Activated naive CD8-positive, alpha-beta T cell treated with anti-CD3 and anti-CD28 coated beads, Interleukin-2, amount 50 U/mL, for 16 hours (primary cell): Measurements from ENCODE around the gene RAPGEF6.
A peak's percentile ranks its signal among the peaks of the same experiment; 100 is the strongest.
"Not testable (repeated sequence)": the region's sequence is repeated elsewhere in the genome, so short reads cannot be mapped to it uniquely, and the experiment has no call there.

Experiments used
- DNase-seq: peaks from one replicate; pipeline ENCODE4 v3.0.0-alpha.2; 2020; ENCODE audit warnings: low read depth, low spot score

The RAPGEF6 gene

DNA sequence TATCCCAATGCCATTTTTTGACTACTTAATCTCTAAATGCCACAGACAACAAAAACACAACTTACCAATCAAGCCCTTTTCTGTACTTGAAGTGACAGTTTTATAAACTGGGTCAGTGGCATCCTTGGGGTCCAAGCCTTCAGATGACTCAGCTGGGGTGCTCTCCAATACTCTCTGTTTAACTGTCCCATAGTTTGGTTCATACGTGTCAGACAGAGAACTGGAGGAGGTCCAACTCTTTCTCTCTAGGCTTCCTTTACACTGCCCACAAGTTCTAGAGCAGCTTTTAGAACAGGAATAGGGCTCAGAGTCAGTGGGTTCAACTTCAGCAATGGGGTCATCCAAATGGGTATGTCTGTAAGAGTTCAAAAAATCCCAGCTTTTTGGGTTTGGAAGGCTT lies 204.2 kb downstream of the RAPGEF6 start:
- DNase-seq = no peak

DNA sequence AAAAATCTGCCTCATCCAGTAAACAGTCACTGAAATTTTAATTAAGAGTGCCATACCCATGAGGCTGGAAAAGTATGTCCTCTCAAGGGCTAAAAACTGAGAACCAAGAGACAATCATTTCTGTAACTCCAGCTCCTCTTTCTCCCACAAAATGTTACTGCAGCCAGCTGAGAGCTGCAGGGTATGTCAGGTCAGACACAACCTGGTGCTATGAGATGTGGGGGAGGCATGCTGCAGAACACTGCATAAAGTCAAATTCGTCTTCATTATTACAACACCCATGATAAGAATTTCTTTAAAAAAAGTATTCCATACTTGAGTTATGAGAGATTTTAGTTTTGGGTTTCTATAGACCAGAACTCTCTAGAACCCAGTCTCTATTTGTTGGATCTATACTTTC lies 209.0 kb downstream of the RAPGEF6 start:
- DNase-seq = no peak

DNA sequence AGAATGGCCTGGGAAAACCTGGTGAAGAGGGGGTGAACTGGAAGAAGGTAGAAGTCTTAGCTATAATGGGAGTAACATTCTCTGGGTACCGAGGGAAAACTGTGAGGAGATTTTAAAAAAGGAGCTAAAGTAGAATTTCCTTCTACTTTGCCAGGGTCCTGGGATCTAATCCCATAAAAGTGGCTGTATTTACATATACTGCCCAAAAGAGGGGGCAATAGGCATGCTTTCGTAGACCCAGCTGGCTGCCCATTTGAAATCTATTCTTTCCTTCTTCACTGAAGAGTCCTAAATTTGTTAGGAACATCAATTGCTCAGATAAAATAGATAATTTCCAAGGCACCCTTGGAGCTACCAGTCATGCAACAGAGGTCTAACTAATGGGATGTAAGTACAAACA lies 212.0 kb downstream of the RAPGEF6 start:
- no peak for DNase-seq

DNA sequence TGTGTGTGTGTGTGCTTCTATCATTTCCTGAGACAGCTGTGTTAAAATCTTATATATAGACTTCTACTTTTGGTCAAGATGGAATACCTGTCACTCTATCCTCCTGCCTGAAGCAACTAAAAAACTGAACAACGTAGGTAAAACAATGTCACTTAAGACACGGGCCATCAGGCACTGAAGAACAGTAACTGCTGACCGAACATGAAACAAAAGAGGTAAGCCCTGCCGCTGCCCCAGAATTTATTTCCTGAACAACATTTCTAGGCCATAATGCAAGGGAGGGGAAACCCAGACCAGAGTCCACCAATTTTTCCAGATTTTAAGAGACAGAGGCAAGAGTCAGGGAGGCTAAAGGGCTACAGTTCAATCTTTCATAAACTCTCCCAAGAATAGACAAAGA lies 215.2 kb downstream of the RAPGEF6 start:
- DNase-seq = no peak

DNA sequence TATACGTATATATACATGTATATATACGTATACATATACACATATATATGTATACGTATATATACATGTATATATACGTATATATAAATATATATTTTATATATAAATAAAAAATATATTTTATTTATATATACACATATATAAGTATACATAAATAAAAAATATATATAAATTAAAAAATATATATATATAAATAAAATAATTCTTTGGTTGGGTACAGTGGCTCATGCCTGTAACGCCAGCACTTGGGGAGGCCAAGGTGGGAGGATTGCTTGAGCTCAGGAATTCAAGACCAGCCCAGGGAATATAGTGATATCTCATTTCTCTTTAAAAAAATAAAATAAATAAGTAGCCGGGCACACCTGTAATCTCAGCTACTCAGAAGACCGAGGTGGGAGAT lies 216.2 kb downstream of the RAPGEF6 start:
- no peak for DNase-seq

DNA sequence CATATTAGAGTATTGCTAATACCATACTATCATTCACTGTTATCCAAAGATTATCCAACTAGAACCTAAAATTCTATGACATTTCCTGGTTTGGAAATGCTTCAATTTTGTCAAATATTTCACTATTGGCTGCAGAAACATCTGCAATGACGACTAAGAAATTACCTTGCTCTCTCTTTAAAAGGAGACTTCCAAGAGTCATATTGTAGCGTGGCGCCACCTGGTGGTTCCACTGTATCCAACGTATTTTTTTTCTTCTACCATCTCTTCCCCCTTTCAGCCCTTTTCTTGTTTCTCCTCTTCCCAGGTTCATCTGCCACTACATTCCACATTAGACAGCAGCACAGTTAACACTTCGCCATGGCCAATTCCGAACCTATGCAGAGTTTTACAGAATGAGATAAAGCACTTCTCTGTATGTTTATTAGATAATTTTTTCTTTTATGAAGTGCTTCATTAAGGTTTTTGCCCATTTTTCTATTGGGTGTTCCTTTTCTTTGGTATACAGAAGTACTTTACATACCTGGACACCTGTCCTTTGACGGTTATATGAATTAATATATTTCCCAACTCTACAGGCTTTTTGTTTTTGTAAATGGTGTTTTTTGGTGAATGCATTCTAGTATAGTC lies 217.7 kb downstream of the RAPGEF6 start:
- DNase-seq = peak; percentile 69

DNA sequence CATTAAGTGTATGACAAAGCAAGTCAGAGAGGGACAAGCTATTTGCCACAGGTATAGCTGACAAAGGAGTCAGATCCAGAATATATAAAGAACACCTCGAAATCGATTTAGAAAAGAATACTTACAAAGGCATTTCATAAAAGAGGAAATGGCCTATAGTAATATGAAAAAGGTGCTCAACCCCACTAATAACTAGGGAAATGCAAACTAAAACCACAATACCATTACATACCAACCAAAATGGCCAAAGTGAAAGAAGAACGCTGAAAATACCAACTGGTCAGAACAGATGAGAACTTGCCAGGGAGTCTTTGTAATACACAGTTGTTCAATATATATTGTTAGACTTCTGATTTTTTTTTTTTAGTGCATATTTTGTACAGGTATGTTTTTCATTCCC lies 218.3 kb downstream of the RAPGEF6 start:
- no peak for DNase-seq

DNA sequence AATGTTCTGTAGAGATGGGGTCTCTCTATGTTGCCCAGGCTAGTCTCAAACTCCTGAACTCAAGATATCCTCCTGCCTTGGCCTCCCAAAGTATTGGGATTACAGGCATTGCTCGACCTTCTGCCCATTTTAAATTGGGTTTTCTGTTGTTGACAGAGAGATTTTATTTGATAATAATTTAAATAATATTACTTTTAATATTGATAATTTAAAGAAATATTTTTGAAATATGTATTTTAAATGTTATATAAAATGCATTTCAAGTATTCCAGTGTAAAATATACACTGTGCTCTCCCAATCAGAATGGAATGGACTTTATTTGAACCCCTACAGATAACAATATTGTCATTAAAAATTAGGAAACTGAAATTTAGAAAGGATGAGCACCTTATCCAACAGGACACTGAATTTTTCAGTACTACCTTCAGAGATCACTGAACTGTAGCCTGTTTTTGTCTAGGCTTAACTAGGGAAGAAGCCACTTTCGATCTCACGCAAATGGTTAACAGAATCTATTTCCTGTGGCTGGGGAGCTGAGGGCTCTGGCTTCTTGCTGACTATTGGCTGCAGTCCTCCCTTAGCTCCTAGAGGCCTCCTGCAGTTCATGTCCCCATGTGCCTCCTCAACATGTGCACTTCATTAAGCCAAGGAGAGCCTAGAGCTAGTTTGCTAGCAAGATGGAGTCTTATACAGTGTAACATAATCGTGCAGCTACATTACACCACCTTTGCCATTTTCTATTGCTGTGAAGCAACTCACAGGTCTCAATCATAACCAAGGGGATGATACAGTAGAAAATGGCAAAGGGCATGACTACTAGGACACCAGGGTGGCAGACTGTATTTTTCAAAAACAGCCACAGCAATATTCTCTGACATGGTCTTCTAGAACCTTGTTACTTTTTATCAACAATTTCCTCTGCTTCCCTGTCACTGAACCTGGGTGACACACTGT lies 221.1 kb downstream of the RAPGEF6 start:
- DNase-seq = no peak

DNA sequence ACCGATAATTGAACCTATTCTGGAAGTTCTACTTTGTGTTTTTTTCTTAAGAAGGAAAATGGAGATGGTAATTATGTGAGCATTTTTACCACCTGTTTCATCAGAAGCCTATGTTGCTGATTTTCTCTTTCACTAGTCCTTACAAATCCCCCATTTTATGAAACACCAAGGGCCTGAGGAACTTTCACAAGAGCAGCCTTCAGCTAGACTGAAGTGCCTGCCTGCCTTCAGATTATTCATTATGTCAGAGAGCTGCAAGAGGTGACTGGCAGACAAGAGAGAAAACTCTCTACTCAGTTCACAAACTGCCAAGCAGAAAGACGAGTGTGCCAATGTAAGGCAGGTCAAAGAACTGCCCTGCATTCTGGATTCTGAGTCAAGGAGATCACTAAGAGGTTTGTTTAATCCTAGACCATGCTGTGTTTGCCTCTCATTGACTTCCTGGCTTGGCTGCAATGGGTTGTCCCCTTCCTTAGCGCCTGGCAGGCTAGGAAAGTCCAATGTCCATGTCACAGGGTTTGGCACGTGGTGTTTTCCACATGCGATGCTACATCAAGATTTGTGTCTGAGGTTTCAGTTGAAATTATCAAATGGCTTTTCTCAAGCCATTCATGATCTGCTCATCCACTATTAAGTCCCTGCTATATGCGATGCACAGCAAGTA lies 227.9 kb downstream of the RAPGEF6 start:
- DNase-seq = no peak

DNA sequence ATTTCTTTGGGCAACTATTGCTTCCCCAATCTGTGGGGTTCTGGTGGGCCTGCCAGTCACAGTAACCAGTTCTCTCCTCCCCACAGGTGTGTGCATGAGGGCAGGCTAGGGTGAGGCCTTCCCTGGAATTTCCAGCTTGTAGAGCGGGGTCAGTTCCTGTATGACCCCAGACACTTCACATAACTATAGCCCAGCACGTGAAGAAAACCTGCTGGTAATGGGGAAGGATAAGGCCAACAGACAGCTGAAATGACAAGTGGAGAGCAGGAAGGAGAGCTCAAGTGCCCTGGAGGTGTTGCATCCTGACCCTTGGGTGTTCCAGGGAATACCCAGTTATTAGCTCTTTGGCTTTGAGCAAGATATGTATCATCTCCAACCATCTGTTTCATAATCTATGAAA lies 229.0 kb downstream of the RAPGEF6 start:
- no peak for DNase-seq

DNA sequence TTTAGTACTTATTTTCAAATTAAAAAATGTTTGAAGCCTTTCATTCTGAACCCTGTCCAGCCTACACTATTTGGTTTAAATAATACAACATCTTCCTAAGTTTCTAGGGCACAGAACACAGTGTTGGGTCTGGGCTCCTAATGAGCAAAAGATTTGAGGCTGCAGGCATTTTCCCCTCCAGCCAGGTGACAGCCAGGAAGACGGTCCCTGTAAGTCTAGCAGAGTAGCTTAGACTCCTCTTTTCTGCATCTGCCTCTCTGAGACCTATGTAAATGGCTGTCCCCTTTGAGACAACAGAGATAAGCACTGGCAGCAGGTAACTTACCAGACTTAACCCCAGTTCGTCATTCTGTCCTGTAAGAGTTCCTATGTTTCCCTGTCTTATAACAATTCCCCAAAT lies 229.4 kb downstream of the RAPGEF6 start:
- no peak for DNase-seq

DNA sequence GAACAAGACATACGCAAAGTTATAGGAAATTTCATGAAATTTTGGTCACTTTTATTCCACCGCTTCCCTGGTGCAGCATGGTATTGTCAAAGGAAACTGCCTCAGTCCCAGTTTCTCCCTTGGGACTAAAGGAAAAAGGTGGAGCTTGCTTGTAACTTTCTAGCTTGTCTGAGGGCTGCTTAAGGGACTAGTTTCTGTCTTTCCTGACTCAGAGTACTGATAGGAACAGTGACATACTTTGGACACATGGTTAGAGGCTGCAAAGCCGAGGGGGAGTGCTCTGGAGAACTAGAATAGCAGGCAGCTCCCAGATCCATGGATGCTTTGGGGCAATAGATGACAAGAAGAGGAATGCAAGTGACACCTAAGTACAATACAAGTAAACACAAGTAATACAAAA lies 234.4 kb downstream of the RAPGEF6 start:
- no peak for DNase-seq

DNA sequence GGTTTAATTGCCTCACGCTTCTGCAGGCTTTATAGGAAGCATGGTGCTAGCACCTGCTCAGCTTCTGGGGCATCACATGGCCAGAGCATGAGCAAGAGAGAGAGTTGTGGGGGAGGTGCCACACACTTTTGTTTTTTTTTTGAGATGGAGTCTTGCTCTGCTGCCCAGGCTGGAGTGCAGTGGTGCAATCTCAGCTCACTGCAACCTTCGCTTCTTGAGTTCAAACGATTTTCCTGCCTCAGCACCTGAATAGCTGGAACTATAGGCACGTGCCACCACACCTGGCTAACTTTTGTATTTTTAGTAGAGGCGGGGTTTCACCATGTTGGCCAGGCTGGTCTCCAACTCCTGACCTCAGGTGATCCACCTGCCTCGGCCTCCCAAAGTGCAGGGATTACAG lies 236.0 kb downstream of the RAPGEF6 start:
- not testable (repeated sequence) for DNase-seq

DNA sequence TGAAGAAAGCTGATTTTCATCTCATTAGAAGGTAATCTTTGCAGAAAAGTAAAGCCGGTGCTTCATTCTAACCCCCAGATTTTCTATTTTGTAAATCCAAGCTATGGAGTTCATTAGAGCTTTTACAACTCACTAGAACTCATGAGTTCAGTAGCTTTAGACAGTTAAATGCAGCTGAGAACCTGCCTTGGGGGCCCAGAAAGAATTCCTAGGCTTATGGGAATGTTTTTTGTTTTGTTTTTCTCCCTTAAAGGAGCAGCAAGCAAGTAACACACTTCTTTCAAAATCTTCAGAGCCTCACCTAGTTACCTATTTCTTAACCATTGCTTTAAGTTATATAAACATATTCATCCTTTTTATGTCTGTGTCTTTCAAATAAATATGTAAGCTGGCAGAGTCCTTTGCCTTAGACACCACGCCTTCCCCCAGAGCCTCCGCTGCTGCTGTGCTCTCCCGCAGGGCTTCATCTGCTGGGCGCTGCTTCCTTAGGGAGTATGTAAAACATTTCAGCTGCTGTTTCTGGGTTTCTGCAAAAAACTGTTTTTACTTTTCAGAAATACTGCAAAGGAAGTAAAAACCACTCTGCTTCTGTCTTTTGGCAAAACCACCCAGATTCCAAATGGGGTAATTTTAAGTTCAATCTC lies 238.3 kb downstream of the RAPGEF6 start:
- DNase-seq = no peak

DNA sequence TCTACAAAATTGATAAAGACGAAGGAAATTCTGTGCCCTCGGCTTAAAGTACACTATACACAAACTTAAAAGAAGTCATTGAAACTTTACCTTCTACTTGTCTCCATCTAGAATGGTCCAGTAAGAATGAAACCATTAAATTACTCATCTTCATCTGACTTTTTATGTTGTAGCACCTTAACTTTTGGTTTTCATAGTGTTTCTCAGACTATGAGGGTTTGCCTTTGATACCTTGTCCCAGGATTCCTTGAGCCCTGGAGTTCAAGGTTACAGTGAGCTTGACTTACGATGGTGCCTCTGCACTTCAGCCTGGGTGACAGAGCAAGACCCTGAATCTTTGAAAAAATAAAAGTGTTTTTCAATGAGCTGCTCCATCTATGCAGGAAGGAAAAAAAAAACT lies 239.0 kb downstream of the RAPGEF6 start:
- DNase-seq = no peak

DNA sequence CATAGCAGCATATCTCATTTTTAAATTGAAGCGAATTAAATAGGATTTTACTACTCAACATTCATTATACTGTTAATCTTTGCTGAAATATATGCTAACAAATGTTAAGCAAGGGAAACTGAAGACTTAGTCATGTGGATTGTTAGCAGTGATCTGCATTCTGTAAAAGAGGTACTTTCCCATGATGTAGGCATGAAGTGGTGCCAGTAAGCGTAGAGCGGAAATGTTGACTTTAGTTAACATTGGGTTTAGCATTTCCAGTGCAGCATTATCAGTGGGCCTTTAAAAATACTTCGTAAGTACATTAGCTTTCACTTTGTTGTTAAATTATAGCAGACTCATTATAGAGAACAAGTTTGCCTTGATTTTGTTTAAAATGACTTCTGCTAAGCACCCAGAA lies 240.9 kb downstream of the RAPGEF6 start:
- no peak for DNase-seq

DNA sequence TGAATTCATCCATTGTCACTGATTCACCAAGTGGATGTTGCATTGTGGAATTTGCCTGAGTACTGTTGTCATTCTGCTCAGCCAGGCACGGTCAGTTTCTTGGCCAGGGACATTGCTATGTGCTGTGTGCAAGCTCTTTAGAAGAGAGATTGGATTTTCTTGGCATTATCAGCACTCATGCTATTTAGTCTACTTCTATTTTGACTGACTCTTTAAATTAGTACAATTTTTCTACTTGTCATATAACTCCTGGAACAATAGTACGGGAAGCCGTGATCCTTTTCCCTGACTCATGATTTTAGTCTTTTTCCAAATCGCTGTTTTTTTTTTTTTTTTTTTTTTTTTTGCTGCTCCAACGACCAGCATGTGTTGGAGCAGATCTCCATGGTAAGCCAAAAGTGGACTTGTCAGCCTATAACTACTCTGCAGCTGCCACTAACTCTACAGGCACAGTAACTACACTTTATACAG lies 241.5 kb downstream of the RAPGEF6 start:
- no peak for DNase-seq

DNA sequence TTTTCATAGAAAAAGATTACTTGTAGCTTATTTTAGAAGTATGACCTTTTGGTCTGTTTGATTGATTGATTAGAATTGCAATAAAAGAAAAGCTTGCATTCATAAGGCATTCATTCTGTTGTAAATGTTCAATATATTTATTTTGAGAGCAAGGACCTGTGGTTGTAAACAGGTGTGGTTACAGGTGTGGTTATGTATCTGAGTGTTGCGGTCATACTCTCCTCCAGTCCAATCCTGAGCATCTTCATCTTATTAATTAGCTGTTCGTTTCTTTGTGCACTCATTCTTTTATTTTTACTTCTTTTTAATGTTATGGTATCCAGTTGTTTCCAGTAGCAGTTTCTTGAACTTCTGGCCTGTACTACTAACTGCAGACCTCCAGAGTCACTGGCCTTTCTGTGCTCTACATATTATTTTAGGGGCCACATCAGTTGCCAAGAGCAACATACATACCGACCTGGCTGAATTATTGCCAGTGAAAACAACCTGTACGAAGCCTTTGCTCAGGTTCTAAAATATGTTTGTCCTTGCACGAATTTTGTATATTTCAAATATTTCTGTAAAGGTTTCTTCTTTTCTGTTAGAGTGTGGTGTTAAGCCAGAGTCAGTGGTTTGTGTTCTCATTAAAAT lies 242.4 kb downstream of the RAPGEF6 start:
- DNase-seq = no peak

DNA sequence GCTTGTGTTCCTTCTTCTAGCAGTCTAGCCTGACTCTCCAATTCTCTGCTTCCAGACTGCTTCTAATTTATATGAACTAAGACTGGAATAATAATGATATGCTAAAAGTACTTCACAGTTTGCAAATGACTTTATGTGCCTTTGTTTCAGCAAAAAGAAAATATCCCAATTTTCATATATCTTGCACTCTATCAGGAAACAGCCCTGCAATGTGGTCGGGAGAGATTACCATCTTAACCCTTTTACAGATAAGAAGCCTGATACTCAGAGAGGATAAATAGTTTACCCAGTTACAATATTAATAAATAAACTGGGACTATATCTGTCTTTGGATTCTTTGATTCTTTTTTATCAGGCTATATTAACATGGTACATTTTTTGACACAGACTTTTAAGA lies 245.2 kb downstream of the RAPGEF6 start:
- DNase-seq = no peak

DNA sequence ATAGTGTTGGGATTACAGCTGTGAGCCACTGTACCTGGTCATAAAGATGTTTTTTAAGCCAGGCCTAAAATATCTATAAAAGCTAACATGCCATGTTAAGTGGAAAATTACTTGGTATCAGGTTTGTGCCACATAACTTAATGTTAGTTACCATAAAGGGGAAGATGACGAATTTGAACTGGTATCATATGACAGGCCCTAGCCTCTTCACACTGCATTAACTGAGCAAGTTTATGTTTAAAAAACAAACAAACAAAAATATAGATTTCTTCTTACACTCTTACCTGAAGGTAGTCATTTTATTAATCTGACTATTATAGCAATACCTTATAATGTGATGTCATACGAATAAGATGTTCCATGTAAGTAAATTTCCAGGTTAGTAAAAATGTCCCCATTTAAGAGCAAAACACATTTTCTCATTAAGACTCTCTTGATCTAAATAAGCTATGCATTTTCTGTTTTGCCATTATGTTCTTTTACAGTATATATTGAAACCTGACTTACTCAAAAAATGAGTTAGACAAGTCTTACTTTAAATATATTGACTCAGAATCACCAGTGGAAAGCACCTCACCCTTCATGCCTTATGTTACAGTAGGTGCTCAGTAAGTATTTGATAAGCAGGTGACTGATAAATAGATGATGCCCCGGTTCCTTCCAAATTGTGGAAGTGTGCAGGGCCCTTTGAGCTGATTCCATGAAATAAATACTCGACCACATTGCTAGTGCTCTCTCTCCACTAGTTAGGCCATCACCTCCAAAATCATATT lies 245.7 kb downstream of the RAPGEF6 start:
- DNase-seq = no peak

DNA sequence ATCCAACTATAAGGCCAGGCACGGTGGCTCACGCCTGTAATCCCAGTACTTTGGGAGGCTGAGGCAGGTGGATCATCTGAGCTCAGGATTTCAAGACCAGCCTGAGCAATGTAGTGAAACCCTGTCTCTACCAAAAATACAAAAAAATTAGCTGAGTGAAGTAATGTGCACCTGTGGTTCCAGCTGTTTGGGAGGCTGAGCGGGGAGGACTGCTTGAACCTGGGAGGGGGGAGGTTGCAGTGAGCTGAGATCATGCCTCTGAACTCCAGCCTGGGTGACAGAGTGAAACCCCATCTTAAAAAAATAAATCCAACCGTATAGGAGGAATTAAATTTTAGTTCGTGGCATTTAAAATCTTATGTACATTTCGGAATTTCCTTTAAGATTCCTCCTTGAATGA lies 247.8 kb downstream of the RAPGEF6 start:
- no peak for DNase-seq
